Cortex of kidney (tissue), 1 donor: ENCODE measurements around the gene CHAMP1.
"Not testable (repeated sequence)": the region's sequence is repeated elsewhere in the genome, so short reads cannot be mapped to it uniquely, and the experiment has no call there.

Source experiments
- DNase-seq: peaks from one replicate; lab custom pipeline; 2025; lab: John Stamatoyannopoulos, UW

CHAMP1 gene

GRCh38 chr13:114334305-114335053, 20.2 kb downstream of the CHAMP1 start:
- no peak for DNase-seq

GRCh38 chr13:114336457-114336856, 22.2 kb downstream of the CHAMP1 start:
- not testable (repeated sequence) for DNase-seq

- DNase-seq: no peak
These were observed 24.7 kb downstream of the CHAMP1 start for GRCh38 chr13:114338959-114339358.

DNA sequence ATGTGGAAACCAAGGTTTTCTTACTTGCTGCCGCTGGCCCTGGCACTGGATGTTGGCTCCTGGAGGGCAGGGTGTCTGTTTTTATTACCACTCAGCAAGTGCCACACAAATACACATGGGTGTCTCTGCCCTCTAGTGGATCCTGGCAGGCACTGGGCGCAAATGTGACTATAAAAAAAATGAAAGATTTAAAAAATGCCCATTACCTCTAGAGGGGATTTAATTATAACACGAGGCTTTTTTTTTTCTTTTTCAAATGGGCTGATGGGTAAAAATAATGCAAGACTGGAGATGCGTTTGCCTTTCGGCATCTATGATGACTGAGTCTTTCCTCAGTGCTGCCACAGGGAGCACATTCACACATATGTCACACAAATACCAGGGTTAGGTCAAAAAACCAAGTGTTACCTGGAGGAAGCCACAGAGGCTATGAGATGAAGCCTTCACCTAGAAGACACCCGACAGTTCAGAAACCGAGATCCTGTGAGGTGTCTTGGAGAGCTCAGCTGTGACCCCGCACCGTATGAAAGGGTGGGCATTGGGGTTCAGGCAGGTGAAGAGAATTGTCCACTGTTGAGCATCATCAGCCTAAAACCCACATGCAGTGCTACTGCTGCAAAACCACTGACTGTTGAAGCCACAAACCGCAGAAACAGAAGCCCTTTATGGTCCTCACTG, 25.7 kb downstream of the CHAMP1 start:
- DNase-seq: no peak

DNA sequence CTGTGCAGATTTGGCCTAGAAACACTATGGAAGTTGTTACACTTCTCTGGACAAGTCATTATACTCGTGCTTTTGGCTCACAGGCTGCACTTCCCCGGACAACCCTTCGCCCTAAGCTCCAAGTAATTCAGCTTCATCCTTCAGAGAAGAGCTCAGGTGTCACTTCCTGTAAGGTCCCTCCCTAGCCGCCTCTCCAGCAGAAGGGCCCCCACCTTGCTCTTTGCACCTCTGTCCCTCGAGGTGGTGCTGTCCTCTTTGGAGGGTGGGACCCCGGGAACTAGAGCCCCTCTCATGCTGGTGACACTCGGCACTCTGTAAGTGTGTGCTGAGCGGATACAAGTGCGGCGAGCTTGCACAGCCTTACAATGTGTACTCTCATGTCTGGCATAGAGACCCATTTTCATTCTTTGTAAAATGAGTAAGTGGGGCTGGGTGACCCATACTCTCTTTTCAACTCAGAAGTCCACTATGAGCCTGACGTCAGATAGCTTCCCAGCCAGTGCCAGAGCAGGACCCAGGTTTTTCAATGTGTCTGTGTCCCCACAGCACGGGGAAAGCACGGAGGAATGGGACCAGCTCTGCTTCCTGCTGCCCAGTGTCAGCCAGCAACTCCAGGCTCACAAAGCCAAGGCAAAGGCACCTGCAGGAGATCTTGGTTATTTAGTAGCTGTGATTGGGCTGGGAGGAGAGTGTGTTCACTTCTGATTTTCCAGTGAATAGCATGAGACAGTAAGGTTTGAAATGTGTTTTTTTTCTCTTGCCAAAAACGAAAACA, 26.9 kb downstream of the CHAMP1 start:
- DNase-seq: no peak

GRCh38 chr13:114347256-114347655, 33.0 kb downstream of the CHAMP1 start:
- DNase-seq: not testable (repeated sequence)

DNA sequence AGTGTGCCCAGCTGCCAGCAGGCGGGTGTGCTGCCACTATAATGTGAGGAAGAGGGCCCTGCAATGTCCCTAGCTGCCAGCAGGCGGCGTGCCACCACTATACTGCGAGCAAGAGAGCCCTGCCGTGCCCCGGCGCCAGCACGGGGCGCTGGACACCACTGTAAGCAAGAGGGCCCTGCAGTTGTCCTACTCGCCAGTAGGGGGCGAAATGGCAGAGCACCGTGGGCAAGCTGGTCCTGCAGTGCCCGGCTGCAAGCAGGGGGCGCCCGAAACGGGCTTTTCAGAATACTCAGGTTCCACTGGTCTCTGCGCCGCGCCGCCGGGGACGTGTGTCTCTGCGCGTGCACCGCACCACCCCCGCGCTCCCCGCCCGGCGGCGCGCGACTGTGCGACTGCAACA, 38.5 kb downstream of the CHAMP1 start:
- DNase-seq: not testable (repeated sequence)

DNA sequence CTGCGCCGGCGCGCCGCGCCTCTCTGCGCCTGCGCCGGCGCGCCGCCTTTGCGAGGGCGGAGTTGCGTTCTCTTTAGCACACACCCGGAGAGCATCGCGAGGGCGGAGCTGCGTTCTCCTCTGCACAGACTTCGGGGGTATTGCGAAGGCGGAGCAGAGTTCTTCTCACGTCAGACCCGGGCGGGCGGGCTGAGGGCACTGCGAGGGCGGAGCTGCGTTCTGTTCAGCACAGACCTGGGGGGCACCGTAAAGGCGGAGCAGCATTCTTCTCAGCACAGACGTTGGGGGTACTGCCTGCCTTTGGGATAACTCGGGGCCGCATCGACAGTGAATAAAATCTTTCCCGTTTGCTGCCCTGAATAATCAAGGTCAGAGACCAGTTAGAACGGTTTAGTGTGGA, 39.1 kb downstream of the CHAMP1 start:
- DNase-seq: not testable (repeated sequence)
